ENCODE results near the gene AKAP13.
"Not testable (repeated sequence)": the region's sequence is repeated elsewhere in the genome, so short reads cannot be mapped to it uniquely, and the experiment has no call there.

The AKAP13 gene

GRCh38 chr15:85344653-85345114, 35.7 kb upstream of the AKAP13 start:
- POLR2A ChIA-PET; DNase-seq (ENCODE audit: extremely low spot score): not testable (repeated sequence)
- CTCF ChIA-PET: interaction anchor here (0.9 kb wide), 1 partner anchor 9 kb away, joined by 3 read pairs; no protein-coding TSS in a partner anchor

GRCh38 chr15:85345196-85345918, 35.0 kb upstream of the AKAP13 start:
- CTCF ChIA-PET: interaction anchor here (0.9 kb wide), 1 partner anchor 9 kb away, joined by 3 read pairs; no protein-coding TSS in a partner anchor
- POLR2A ChIA-PET; DNase-seq (ENCODE audit: extremely low spot score): not testable (repeated sequence)

GRCh38 chr15:85346462-85347084, 33.8 kb upstream of the AKAP13 start:
- not testable (repeated sequence) for DNase-seq (ENCODE audit: extremely low spot score)
- CTCF ChIA-PET: interaction anchor here (0.6 kb wide), 1 partner anchor 15 kb away, joined by 3 read pairs; no protein-coding TSS in a partner anchor
- POLR2A ChIA-PET: interaction anchor here (0.6 kb wide), 3 partner anchors 34 to 102 kb away, joined by 3 to 5 read pairs (median 4); partner anchors contain the start of gene AKAP13

- not testable (repeated sequence) for DNase-seq (ENCODE audit: extremely low spot score)
- TF ChIP-seq CTBP1 (IDR thresholded peaks at IDR 0.05; ENCODE audit: borderline replicate concordance) (peak; percentile 76), PKNOX1 (IDR thresholded peaks at IDR 0.05) (peak; percentile 34; the same call in 1 of the 2 replicates)
Measured at GRCh38 chr15:85347264-85348047, 32.9 kb upstream of the AKAP13 start.

GRCh38 chr15:85348048-85348766, 32.2 kb upstream of the AKAP13 start:
- CTCF ChIA-PET; DNase-seq (ENCODE audit: extremely low spot score): not testable (repeated sequence)
- POLR2A ChIA-PET: interaction anchor here (0.6 kb wide), 1 partner anchor 32 kb away, joined by 3 read pairs; the partner anchor contains the start of gene AKAP13

More at GRCh38 chr15:85347264-85348047, 32.9 kb upstream of the AKAP13 start:
- POLR2A ChIA-PET, CTCF ChIA-PET: not testable (repeated sequence)

- DNase-seq (ENCODE audit: extremely low spot score); POLR2A ChIA-PET; CTCF ChIA-PET: not testable (repeated sequence)
Measured at GRCh38 chr15:85349062-85349461, 31.3 kb upstream of the AKAP13 start.

GRCh38 chr15:85350395-85350794, 30.0 kb upstream of the AKAP13 start:
- TF ChIP-seq PKNOX1 (IDR thresholded peaks at IDR 0.05) (no peak), ELF4 (IDR thresholded peaks at IDR 0.05) (no peak), FOXA1 (IDR thresholded peaks at IDR 0.05) (no peak), CTBP1 (IDR thresholded peaks at IDR 0.05; ENCODE audit: borderline replicate concordance) (no peak), ZNF384 (IDR thresholded peaks at IDR 0.05) (no peak), L3MBTL2 (conservative IDR thresholded peaks at IDR 0.05) (no peak), ARNT (IDR thresholded peaks at IDR 0.05) (no peak), SUZ12 (IDR thresholded peaks at IDR 0.05) (no peak), NFRKB (IDR thresholded peaks at IDR 0.05) (no peak), BHLHE40 (IDR thresholded peaks at IDR 0.05; ENCODE audit: borderline replicate concordance) (no peak), LEF1 (IDR thresholded peaks at IDR 0.05; ENCODE audit: borderline replicate concordance) (no peak), HDGF (IDR thresholded peaks at IDR 0.05; ENCODE audit: borderline replicate concordance) (no peak), SP1 (IDR thresholded peaks at IDR 0.05) (no peak), FOXK2 (IDR thresholded peaks at IDR 0.05) (no peak), FOXM1 (IDR thresholded peaks at IDR 0.05; ENCODE audit: borderline replicate concordance) (no peak), TARDBP (IDR thresholded peaks at IDR 0.05) (no peak)
- DNase-seq (ENCODE audit: extremely low spot score): no peak
- ChIA-PET CTCF (no interaction called here), POLR2A (no interaction called here)

- DNase-seq (ENCODE audit: extremely low spot score); CTCF ChIA-PET; POLR2A ChIA-PET: not testable (repeated sequence)
Measured at GRCh38 chr15:85351501-85351900, 28.9 kb upstream of the AKAP13 start.

All from HEK293T (cell line).